Stimulated activated memory B cell treated with anti-CD40 and anti-IgM and Interleukin-4, amounts not matched to agents 10 μg/mL and 1 μg/mL and 100 μg/mL, for 72 hours (primary cell): ENCODE results near the gene TNK2.
"Not testable (repeated sequence)": the region's sequence is repeated elsewhere in the genome, so short reads cannot be mapped to it uniquely, and the experiment has no call there.

Experiments
- ATAC-seq: fragments of 150-1000 bp; cut with Tn5 transposase; 2 replicates; pipeline ENCODE4 v1.10.0; 2021
- H3K27ac Mint-ChIP-seq: one replicate; pipeline ENCODE4 v1.8.0; 2022; ENCODE audit warnings: mild to moderate bottlenecking, mixed read lengths
- H3K27me3 Mint-ChIP-seq: one replicate; pipeline ENCODE4 v1.8.0; 2022; ENCODE audit warnings: mixed read lengths
- H3K36me3 Mint-ChIP-seq: one replicate; pipeline ENCODE4 v1.8.0; 2022; ENCODE audit warnings: mixed read lengths
- H3K4me1 Mint-ChIP-seq: one replicate; pipeline ENCODE4 v1.8.0; 2022; ENCODE audit warnings: mixed read lengths
- H3K4me3 Mint-ChIP-seq: one replicate; pipeline ENCODE4 v1.8.0; 2022; ENCODE audit warnings: mild to moderate bottlenecking, moderate library complexity, mixed read lengths
- H3K9me3 Mint-ChIP-seq: one replicate; pipeline ENCODE4 v1.8.0; 2022; ENCODE audit warnings: mixed read lengths

Gene TNK2

DNA sequence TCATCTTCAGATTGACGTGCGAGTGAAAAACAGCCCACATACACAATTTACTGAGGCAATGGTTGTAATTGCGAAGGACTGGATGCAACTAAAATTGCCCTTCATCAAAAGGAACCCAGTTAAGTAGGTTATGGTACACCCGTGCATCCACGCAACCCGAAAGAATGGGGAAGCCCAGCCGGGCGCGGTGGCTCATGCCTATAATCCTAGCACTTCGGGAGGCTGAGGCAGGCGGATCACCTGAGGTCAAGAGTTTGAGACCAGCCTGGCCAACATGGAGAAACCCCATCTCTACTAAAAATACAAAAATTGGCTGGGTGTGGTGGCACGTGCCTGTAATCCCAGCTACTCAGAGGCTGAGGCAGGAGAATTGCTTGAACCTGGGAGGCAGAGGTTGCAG lies 46.0 kb downstream of the TNK2 start:
- not testable (repeated sequence) for H3K27me3 Mint-ChIP-seq, H3K9me3 Mint-ChIP-seq, H3K27ac Mint-ChIP-seq, H3K36me3 Mint-ChIP-seq, ATAC-seq, H3K4me3 Mint-ChIP-seq
- H3K4me1 Mint-ChIP-seq = peaks cover 26% of the 10 kb centered on the region

DNA sequence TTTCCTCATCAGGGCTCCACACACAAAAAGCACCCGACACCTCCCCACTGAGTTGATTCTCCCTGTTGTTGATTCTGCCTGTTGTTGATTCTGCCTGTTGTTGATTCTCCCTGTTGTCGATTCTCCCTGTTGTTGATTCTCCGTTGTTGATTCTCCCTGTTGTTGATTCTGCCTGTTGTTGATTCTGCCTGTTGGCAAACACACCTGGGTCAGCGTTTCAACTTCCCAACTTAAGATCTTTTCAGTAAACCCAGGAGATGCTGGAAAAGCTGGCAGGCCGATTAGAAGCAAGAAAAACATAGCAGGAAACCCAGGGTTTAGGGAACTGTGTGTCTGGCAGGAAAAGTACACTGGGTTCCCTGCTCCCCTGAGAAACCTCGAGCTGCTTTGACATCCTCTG lies 47.9 kb downstream of the TNK2 start:
- no peak for ATAC-seq
- H3K27me3 Mint-ChIP-seq = no peaks in the 10 kb centered on the region
- no peaks in the 10 kb centered on the region for H3K36me3 Mint-ChIP-seq
- no peaks in the 10 kb centered on the region for H3K9me3 Mint-ChIP-seq
- H3K27ac Mint-ChIP-seq = peak overlapping the region; percentile 58
- H3K4me3 Mint-ChIP-seq = no peak overlapping the region
- peaks cover 22% of the 10 kb centered on the region for H3K4me1 Mint-ChIP-seq

DNA sequence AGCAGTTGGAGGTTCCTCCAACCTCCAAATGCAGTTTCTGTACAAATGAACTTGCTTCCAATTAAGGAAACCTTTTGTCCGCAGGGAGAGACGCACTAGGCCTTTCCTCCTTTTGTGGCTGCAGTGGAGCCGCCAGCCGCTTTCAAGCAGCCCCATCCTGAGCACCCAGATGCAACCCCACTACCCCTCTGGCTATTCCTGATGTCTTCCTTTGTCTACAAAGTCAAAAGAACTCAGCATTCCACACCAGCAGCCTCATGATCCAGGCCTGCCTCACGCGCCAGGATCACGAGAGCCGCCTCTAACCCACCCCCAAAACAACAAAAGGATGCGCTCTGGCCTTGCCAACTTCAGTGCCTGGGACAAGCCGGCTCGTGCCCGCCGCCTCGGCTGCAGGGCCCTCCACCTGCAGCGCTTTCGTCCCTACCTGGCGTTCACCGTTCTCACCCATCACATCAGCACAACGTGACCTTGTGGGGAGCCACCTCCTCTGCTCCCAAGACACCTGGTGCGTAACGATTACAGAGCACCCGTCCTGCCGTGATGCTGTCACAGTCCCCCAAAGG lies 48.4 kb downstream of the TNK2 start:
- no peak for ATAC-seq
- peaks cover 19% of the 10 kb centered on the region for H3K4me1 Mint-ChIP-seq

DNA sequence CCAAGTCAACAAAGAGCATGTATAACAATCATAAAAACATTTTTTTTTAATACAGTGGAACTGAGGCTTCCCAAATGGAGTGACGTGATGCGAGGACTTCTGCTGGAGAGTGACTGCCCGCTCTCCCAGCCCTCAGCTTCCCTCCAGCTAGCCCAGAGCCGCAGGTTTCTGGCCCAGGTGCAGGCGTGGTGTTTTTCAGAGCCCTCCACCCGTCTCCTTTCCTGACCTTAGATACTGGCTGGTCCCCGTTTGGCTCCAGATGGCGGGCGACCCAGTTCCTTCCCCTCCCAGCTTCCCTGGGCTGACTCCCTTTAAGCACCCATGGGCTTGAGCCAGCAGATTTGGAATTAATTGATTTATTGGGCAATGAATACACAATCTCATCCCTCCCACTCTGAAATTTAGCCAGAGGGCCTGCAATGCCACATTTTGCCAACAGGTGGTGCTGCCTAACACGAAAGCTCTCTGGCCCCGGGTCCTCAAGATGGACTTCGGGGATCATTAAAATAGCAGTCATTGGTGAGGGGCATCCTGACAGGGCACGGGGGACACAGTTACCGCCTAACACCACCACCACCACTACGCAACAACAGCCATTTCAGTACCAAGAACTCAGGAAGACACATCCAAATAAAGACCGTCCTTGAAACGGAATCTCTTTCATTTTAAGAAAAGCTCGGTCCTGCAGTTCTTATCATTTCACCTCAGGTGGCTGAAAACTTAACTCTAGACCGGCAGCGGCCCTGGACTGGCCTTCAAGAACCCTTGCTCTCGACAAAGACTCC lies 49.1 kb downstream of the TNK2 start:
- Mint-ChIP-seq H3K27me3 (no peaks in the 10 kb centered on the region), H3K9me3 (no peaks in the 10 kb centered on the region), H3K4me1 (peaks cover 19% of the 10 kb centered on the region), H3K36me3 (no peaks in the 10 kb centered on the region), H3K27ac (peak overlapping the region; percentile 35), H3K4me3 (peak overlapping the region; percentile 53)
- ATAC-seq = peak; percentile 66

More for the DNA sequence above, 48.4 kb downstream of the TNK2 start:
- Mint-ChIP-seq H3K27ac (peak overlapping the region; percentile 58), H3K9me3 (no peaks in the 10 kb centered on the region), H3K36me3 (no peaks in the 10 kb centered on the region), H3K27me3 (no peaks in the 10 kb centered on the region), H3K4me3 (no peak overlapping the region)

DNA sequence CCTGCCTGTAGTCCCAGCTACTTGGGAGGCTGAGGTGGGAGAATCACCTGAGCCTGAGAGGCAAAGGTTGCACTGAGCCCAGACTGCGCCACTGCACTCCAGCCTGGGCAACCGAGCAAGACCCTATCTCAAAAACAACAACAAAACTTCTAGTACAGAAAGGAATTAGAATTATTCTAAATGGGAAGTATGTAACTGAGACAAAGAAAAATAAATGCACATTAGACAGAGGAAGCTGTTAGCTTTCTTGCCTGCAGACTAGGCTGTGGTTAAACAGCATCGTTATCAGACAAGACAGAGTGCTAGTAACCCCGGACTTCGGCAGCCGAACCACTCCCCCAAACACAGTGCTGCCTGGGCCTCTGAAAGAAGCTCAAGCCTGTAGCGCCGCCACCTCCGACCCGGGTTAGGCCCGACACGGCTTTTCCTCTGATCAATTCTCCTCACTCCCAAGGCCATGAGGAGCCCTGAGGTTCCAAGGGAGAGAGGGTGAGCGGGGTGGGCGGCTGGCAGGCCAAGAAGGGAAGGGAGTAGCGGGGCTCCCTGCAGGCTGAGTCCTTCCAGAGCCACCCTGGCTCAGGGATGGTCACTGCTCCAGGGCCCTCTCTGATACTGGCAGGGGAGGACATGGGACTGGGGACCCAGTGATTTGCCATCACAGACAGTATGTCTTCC lies 51.8 kb downstream of the TNK2 start:
- no peak overlapping the region for H3K27ac Mint-ChIP-seq
- H3K4me1 Mint-ChIP-seq = peaks cover 12% of the 10 kb centered on the region
- H3K4me3 Mint-ChIP-seq = no peak overlapping the region
- H3K27me3 Mint-ChIP-seq = peaks cover 6% of the 10 kb centered on the region
- no peaks in the 10 kb centered on the region for H3K9me3 Mint-ChIP-seq
- ATAC-seq = no peak
- no peaks in the 10 kb centered on the region for H3K36me3 Mint-ChIP-seq

DNA sequence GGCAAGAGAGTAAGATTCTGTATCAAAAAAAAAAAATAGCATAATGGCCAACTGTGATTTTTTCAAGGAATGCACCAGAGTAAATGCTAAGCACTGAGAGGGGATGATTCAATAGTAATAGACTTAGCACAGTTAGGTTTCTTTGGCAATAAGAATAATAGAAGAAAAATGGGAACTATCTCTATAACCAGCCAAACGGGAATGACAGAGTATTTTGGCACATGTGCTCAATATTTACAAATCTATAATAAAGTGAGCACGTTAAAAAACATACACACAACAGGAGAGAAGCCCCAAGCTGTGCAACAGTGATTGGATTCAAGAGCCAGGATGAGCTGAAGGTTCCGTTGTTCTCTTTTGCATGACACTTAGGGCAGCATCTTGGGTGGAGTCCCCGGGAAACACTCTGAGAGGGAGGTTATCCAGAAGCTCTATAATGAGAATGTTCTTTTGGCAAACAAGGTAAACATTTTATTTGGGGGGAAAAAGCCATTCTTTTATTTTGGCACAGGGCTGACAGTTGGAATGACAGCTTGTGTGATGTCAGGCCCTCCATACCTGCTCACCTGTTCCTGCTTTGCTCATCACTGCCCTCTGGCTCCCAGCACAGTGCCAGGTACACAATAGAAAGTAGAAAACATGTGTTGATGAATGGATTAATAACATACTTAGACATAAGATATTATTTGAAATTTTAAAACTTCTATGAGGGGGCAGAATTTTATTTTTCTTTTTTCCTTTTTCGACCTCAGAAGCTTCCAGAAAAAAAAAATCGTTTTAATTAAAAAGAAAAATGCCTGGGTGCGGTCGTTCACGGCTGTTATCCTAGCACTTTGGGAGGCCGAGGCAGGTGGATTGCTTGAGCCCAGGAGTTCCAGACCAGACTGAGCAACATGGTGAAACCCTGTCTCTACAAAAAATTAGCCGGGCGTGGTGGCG lies 52.6 kb downstream of the TNK2 start:
- Mint-ChIP-seq H3K36me3 (no peaks in the 10 kb centered on the region), H3K4me1 (peaks cover 18% of the 10 kb centered on the region), H3K9me3 (no peaks in the 10 kb centered on the region), H3K4me3 (no peak overlapping the region), H3K27me3 (peaks cover 12% of the 10 kb centered on the region), H3K27ac (no peak overlapping the region)
- no peak for ATAC-seq

DNA sequence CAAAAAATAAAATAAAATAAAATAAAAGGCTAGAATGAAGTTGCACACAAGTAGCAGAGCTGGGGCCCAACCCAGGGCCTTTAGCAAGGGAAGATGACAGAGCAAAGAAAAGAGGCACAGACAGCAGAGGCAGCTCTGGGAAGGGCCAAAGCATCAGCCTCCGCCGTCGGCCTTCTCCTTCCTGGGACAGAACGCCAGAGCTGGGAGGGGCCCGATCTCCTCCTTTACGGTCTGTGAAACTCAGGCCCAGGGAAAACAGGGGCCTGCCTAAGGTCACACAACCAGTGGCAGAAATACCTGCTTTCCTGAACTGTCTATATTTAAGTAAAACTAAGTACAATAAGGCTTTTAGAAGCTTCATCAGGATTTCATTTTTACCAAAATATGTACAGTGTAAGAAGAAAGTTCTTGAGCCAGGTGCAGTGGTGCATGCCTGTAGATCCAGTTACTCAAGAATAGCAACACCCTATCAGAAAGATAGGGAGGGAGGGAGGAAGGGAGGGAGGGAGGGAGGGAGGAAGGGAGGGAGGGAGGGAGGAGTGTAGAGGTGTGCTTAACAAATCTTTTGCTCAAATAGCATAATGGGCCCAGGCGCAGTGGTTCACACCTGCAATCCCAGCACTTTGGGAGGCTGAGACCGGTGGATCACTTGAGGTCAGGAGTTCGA lies 53.6 kb downstream of the TNK2 start:
- no peak for ATAC-seq
- no peaks in the 10 kb centered on the region for H3K9me3 Mint-ChIP-seq
- peaks cover 16% of the 10 kb centered on the region for H3K4me1 Mint-ChIP-seq
- H3K36me3 Mint-ChIP-seq = no peaks in the 10 kb centered on the region
- no peak overlapping the region for H3K27ac Mint-ChIP-seq
- H3K4me3 Mint-ChIP-seq = no peak overlapping the region
- peaks cover 12% of the 10 kb centered on the region for H3K27me3 Mint-ChIP-seq

DNA sequence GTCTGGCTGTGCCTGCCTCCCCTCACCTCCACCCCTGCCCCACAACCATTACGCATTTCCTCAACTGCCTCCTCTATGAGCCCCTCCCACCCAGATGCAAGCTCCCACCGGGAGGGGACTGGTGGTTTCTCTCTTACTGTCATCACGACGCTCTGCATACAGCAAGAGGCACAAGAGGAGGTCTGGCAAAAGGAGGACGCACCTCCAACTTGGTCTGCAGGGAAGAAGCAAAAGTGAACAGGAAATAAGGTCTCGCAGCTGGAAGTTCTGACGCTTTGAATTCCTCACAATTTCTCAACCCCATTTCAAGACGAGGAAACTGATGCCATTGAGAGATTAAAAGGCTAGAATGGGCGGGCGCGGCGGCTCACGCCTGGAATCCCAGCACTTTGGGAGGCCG lies 54.4 kb downstream of the TNK2 start:
- H3K9me3 Mint-ChIP-seq = no peaks in the 10 kb centered on the region
- peaks cover 12% of the 10 kb centered on the region for H3K27me3 Mint-ChIP-seq
- ATAC-seq = no peak
- no peaks in the 10 kb centered on the region for H3K36me3 Mint-ChIP-seq
- no peak overlapping the region for H3K27ac Mint-ChIP-seq
- H3K4me3 Mint-ChIP-seq = no peak overlapping the region
- peaks cover 9% of the 10 kb centered on the region for H3K4me1 Mint-ChIP-seq

DNA sequence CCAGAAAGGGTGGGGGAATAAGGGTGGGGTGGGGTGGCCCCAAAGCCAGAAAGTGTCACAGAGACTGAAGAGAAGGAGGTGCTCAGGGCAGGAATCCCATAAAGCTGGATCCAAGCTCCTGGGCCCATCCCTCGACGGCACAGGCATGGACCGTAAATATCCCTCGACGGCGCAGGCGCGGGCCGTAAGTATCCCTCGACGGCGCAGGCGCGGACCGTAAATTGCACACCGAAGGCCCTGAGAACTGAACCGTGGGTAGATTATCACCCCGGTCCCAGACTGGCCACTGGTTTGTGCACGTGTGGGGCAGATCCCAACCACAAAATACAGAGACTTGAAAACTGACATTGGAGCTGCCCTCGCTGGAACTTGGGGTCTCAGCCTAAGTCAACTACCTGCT lies 55.3 kb downstream of the TNK2 start:
- H3K9me3 Mint-ChIP-seq = no peaks in the 10 kb centered on the region
- H3K36me3 Mint-ChIP-seq = no peaks in the 10 kb centered on the region
- no peak for ATAC-seq
- peaks cover 8% of the 10 kb centered on the region for H3K4me1 Mint-ChIP-seq
- no peak overlapping the region for H3K27ac Mint-ChIP-seq
- peaks cover 15% of the 10 kb centered on the region for H3K27me3 Mint-ChIP-seq
- H3K4me3 Mint-ChIP-seq = no peak overlapping the region

DNA sequence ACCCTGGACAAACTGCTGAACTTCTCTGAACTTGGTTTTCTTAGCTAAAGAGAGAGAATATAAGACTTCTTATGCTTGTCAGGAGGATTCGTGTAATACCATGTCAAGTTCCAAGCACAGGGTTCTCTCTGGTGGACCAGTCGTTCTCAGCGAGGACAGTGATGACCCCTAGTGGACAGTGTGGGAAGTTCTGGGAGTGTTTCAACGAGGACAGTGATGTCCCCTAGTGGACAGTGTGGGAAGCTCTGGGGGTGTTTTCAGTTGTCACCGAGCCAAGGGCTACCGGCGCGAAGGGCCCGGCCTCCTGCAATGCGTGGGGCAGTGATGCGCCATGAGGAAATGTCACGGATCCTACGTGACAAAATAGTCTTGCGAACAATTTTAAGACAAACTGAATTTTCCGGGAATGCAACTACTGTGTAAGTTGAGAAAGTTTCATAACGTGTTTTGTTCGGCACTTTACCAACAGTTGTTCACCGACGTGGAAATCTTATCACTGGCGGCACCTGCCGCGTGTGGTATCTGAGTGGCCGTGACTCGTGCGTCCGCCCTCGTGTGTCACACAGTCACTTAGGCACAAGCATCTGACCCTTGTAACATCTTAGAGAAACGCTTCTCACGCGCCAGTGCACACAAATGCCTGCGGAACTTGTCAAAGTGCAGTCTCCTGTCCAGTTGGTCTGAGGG lies 57.4 kb downstream of the TNK2 start:
- Mint-ChIP-seq H3K27ac (peak overlapping the region; percentile 35), H3K4me1 (peaks cover 8% of the 10 kb centered on the region), H3K9me3 (no peaks in the 10 kb centered on the region), H3K27me3 (peaks cover 29% of the 10 kb centered on the region), H3K4me3 (peak overlapping the region; percentile 51), H3K36me3 (no peaks in the 10 kb centered on the region)
- peak; percentile 92 for ATAC-seq

DNA sequence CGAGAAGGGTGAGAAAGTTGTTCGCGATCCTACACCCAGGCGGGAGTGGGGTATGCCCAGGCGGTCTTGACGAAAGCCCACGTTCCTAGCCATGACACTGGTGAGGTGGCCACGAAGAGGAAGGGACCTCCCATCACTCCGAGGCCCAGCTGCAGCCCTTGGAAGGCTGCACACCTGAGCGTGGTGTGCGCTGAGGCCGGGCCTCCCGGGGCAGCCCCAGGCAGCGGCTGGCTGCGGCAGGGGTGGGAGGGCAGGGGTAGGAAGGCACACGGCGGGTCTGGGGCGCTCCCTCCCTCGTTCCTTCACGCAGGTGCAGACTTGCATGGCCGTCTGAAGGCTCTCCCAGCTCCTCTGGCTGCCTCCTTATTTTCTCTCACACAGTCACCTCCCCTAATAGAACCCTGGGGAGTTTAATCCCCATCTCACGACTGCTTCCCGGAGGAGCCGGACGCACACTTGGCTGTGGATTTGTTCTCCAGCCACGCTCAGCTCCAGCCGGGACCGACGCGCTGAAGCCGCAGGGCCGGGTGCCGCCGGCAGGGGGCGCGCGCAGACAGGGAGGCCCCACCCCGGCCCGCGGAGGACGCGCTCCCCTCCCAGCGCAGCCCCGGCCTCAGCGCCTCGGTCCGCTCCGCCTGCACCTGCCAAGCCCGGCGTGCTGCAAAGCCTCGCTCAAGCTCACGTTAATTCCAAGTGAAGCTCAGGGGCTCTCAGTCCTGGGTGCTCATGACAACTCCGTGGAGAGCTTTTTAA lies 58.9 kb downstream of the TNK2 start:
- H3K36me3 Mint-ChIP-seq = no peaks in the 10 kb centered on the region
- ATAC-seq = peak; percentile 22
- H3K27me3 Mint-ChIP-seq = peaks cover 39% of the 10 kb centered on the region
- H3K27ac Mint-ChIP-seq = no peak overlapping the region
- H3K4me1 Mint-ChIP-seq = peaks cover 8% of the 10 kb centered on the region
- H3K4me3 Mint-ChIP-seq = no peak overlapping the region
- no peaks in the 10 kb centered on the region for H3K9me3 Mint-ChIP-seq

DNA sequence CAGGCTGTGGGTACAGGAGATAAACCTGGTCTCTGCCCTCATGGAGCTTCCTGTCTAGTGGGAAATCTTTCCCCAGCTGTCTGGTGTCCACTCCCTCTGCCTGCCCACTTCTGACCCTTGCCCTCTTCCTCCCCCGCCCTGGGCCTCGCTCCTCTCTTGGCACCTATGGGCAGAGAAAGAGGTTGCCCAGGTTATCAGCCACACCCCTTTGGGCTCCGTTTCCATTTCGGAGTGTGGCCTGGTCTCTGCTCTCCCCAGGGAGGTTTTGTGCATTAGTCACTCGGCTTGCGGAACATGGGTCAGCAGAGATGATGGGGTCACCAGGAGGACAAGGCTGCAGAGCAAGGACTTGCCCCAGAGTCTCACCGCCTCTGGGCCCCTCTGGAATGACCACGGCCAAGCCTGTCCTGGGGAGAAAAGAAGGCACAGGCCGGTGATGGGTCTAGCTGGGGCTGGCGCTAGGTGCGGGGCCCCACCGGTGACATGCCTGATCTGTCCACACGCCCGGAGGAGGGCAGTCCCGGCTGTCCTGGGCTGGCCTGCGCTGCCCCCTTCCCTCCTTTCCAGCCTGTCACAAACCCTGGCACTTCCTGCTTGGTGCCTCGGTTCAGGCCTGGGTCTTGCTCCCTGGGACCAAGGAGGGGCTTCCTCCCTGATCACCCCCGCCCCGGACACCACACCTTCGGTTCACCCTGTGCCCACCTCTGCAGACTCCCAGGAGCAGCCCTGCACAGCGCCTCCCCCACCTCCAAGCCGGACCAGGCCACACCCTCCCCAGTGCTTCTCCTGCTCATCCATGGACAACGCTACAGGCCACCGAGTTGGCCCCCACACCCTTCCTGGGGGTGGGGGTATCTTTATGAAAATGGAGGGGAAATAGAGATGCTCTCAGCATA lies 61.0 kb downstream of the TNK2 start:
- H3K9me3 Mint-ChIP-seq = no peaks in the 10 kb centered on the region
- peak; percentile 3 for ATAC-seq
- no peak overlapping the region for H3K4me3 Mint-ChIP-seq
- H3K27me3 Mint-ChIP-seq = peaks cover 49% of the 10 kb centered on the region
- no peak overlapping the region for H3K27ac Mint-ChIP-seq
- H3K4me1 Mint-ChIP-seq = peaks cover 8% of the 10 kb centered on the region
- no peaks in the 10 kb centered on the region for H3K36me3 Mint-ChIP-seq

DNA sequence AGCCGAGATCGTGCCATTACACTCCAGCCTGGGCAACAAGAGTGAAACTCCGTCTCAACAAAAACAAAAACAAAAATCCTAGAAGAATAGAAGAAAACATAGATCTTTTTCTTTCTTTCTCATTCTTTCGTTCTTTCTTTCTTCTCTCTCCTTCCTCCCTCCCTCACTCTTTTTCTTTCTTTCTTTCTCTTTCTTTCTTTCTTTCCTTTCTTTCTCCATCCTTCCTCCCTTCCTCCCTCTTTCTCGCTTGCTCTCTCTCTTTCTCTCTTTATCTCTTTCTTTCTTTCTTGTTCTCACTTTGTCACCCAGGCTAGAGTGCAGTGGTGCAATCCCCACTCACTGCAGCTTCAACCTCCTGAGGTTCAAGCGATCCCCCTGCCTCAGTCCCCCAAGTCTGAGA lies 62.9 kb downstream of the TNK2 start:
- H3K4me1 Mint-ChIP-seq = no peaks in the 10 kb centered on the region
- H3K9me3 Mint-ChIP-seq = no peaks in the 10 kb centered on the region
- H3K27me3 Mint-ChIP-seq = peaks cover 37% of the 10 kb centered on the region
- no peak overlapping the region for H3K4me3 Mint-ChIP-seq
- no peaks in the 10 kb centered on the region for H3K36me3 Mint-ChIP-seq
- no peak overlapping the region for H3K27ac Mint-ChIP-seq
- no peak for ATAC-seq
